Measurements from ENCODE around the gene SPANXC.
"Not testable (repeated sequence)": the region's sequence is repeated elsewhere in the genome, so short reads cannot be mapped to it uniquely, and the experiment has no call there.

The SPANXC gene, protein sequence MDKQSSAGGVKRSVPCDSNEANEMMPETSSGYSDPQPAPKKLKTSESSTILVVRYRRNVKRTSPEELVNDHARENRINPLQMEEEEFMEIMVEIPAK

DNA sequence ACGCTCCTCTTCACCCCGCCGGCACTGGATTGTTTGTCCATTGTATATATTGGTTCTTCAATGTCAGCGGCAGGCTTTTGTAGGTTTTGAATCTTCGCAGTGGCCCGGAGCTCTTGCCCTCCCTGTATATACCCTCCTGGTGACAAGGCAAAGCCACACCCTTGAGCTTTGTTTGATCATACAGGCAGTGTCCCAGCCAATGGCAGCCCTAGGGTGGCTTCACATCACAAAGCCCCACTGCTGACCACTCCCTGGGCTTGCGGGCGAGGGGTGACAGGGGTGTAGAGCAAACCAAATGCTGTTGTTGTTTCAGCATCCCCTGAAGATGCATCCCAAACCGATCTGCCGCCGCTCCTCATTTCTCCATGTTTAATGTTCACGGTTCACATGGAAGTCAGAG, at the start of gene SPANXC:
Gene SPANXC (minus strand): TSS at position 101 of the 400 bp plus-strand sequence. CDS start 60 bp downstream, at position 41.
- not testable (repeated sequence) for DNase-seq (ENCODE audit: low read depth in 2 of 2)

DNA sequence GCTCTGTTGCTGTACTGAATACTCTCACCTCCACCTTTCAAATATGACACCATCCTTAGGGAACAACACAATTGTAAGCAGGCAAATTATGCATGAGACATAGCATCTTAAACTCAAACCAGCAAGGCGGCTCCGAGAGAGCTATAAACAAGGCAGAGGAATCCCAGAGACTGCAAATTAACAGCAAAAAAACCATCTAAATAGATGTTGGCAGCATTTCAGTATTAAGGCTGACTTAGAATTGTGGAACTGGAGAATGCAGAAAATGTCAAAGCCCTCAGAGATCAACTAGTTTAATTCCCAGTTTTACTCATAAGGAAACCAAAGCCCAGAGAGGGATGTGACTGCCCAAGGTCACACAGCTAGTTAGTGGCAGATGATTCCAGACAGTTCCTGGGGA, 37.2 kb upstream of the SPANXC start:
- no peak for DNase-seq (ENCODE audit: low read depth in 2 of 2)

DNA sequence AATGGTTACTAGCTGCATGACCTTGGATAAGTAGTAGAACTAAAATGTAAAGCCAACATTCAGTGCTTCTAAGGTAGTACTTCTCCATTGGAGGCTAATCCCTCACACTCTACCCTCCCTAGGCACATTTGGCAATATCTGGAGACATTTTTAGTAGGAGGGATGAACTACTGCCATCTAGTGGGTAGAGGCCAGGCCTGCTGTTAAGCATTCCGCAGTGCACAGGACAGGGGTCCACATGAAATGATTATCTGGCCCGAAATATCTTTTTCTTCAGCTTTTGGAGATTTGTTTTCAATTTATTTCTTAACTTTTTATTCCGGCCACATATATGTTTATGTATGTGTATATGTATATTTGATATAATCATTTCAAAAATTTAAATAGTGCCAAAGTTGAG, 36.0 kb upstream of the SPANXC start:
- no peak for DNase-seq (ENCODE audit: low read depth in 2 of 2)

DNA sequence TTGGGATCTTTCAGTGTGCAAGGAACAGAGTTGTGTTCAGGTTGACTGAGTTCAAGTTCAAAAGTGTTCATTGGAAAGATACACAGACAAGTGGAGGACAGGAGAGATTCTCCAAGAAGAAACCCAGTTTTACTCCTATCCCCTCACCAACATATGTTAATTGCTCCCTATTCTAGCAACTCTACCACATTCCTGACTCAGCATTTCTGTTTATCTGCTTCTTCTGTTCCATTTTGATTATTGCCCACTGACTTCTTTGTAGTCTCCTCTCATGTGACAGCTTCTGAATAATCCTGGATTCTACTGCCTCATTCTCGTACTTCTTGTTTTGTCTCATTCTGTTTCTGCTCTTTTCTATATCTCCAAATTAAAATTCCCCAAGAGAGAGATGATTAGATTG, 15.8 kb upstream of the SPANXC start:
- DNase-seq (ENCODE audit: low read depth in 2 of 2): no peak

DNA sequence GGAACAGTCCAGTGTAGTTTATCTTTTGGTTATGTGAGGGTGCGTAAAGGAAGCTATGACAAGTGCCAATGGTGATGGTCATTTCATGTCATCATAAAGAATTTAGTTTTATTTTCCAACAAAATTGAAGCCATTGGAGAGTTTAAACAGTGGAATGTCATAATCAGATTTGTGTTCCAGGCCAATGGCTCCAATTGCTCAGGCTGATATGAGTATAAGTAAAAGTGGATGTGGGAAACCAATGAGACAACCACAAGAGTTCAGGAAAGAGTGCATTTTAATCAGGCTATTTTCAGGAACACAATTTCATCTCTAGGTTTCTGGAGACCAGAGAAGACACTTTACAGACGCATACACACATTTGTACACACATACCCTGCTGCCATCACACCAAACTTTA, 20.7 kb downstream of the SPANXC start:
- no peak for DNase-seq (ENCODE audit: low read depth in 2 of 2)

DNA sequence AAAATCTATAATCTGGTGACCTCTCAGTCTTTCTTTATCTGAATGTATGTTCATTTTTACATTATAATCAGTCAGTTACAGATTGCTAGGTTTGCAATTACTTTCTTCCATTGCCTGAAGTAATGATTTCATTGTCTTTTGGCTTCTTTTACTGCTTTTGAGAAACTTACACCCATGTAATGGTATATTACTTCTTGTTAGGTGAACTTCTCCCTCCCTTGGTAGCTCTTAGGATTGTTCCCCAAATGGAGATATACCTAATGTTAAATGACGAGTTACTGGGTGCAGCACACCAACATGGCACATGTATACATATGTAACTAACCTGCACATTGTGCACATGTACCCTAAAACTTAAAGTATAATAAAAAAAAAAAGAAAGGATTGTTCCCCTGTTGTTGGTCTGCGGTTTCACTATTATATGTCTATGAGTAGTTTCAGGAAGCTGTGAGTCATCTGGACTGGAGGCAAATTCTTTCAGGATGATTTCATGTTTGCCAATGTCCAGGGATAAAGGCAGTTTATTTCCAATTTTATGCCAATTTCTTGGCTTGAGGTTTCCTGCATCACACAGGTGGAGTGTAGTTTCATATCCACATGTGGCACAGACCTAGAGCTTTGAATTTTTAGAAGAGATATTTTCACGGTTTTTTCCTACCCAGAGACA, 21.8 kb downstream of the SPANXC start:
- DNase-seq (ENCODE audit: low read depth in 2 of 2): no peak

DNA sequence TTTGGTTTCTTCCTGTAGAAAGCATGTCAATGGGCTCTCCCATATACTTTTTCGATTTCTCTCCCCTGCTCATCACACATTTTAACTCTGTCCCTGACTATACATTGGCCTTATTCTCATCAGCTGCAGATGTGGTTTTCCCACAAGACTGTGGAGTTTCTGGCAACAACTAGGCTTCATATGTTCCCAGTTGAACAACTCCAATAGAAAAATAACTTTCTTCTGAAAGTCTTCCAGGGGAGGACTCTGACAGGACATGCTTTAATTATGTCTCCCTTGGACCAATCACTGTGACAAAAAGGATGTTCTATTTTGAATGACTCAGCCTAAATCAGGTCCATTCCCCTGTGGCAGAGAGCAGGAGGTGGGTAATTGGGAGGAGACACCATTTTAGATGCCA, 28.1 kb downstream of the SPANXC start:
- DNase-seq (ENCODE audit: low read depth in 2 of 2): no peak

DNA sequence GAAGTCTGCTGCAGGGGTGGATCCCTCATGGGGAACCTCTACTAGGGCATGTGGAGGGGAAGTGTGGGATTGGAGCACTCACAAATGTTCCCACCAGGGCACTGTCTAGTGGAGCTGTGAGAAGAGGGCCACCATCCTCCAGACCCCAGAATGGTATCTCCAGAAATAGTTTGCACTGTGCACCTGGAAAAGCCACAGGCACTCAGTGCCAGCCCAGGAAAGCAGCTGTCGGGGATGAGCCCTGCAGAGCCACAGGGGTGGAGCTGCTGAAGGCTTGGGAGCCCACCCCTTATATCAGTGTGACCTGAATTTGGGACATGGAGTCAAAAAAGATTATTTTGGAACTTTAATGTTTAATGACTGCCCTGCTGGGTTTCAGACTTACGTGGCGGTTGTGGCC, 40.4 kb downstream of the SPANXC start:
- no peak for DNase-seq (ENCODE audit: low read depth in 2 of 2)
